ENCODE results near the gene KIF7.

- TF ChIP-seq CTCF (IDR thresholded peaks at IDR 0.05): no peak
- no peak for TF ChIP-seq EZH2phosphoT487 (IDR thresholded peaks at IDR 0.05)
- TF ChIP-seq EZH2 (IDR thresholded peaks at IDR 0.05): no peak
These were observed 13.2 kb downstream of the KIF7 start for GRCh38 chr15:89642106-89642505.
